ENCODE data around the gene ID2.

ID2 gene

GRCh38 chr2:8648441-8649213 lies 33.2 kb upstream of the ID2 start:
- Histone ChIP-seq H3K27ac (ENCODE audit: low read length) (no peak overlapping the region), H3K9me3 (ENCODE audit: control insufficient read depth in 2 of 2, low read length in 2 of 2) (no peaks in the 10 kb centered on the region), H3K9ac (ENCODE audit: low read length in 2 of 2) (no peak overlapping the region), H3K4me1 (ENCODE audit: control insufficient read depth, insufficient read depth, low read length) (no peaks in the 10 kb centered on the region), H3K27me3 (ENCODE audit: control insufficient read depth in 1 of 2, insufficient read depth in 2 of 2, low read length in 2 of 2) (no peaks in the 10 kb centered on the region), H3K4me3 (ENCODE audit: low read length in 2 of 2) (no peak overlapping the region), H3K36me3 (ENCODE audit: control insufficient read depth in 2 of 2, insufficient read depth in 2 of 2, low read length in 2 of 2) (no peaks in the 10 kb centered on the region)

GRCh38 chr2:8649718-8650117 lies 32.1 kb upstream of the ID2 start:
- no peaks in the 10 kb centered on the region for H3K4me1 ChIP-seq (ENCODE audit: control insufficient read depth, insufficient read depth, low read length)
- H3K27me3 ChIP-seq (ENCODE audit: control insufficient read depth in 1 of 2, insufficient read depth in 2 of 2, low read length in 2 of 2): no peaks in the 10 kb centered on the region
- no peak overlapping the region for H3K4me3 ChIP-seq (ENCODE audit: low read length in 2 of 2)
- H3K36me3 ChIP-seq (ENCODE audit: control insufficient read depth in 2 of 2, insufficient read depth in 2 of 2, low read length in 2 of 2): no peaks in the 10 kb centered on the region
- no peak overlapping the region for H3K9ac ChIP-seq (ENCODE audit: low read length in 2 of 2)
- H3K27ac ChIP-seq (ENCODE audit: low read length): no peak overlapping the region
- no peaks in the 10 kb centered on the region for H3K9me3 ChIP-seq (ENCODE audit: control insufficient read depth in 2 of 2, low read length in 2 of 2)

- Histone ChIP-seq H3K4me3 (ENCODE audit: low read length in 2 of 2) (no peak overlapping the region), H3K27ac (ENCODE audit: low read length) (no peak overlapping the region), H3K27me3 (ENCODE audit: control insufficient read depth in 1 of 2, insufficient read depth in 2 of 2, low read length in 2 of 2) (no peaks in the 10 kb centered on the region), H3K36me3 (ENCODE audit: control insufficient read depth in 2 of 2, insufficient read depth in 2 of 2, low read length in 2 of 2) (no peaks in the 10 kb centered on the region), H3K9me3 (ENCODE audit: control insufficient read depth in 2 of 2, low read length in 2 of 2) (no peaks in the 10 kb centered on the region), H3K9ac (ENCODE audit: low read length in 2 of 2) (no peak overlapping the region), H3K4me1 (ENCODE audit: control insufficient read depth, insufficient read depth, low read length) (no peaks in the 10 kb centered on the region)
Observed at GRCh38 chr2:8650256-8650655, 31.6 kb upstream of the ID2 start.

GRCh38 chr2:8652774-8653426 lies 29.0 kb upstream of the ID2 start:
- no peaks in the 10 kb centered on the region for H3K4me1 ChIP-seq (ENCODE audit: control insufficient read depth, insufficient read depth, low read length)
- no peak overlapping the region for H3K9ac ChIP-seq (ENCODE audit: low read length in 2 of 2)
- no peaks in the 10 kb centered on the region for H3K9me3 ChIP-seq (ENCODE audit: control insufficient read depth in 2 of 2, low read length in 2 of 2)
- H3K4me3 ChIP-seq (ENCODE audit: low read length in 2 of 2): no peak overlapping the region
- no peaks in the 10 kb centered on the region for H3K36me3 ChIP-seq (ENCODE audit: control insufficient read depth in 2 of 2, insufficient read depth in 2 of 2, low read length in 2 of 2)
- no peak overlapping the region for H3K27ac ChIP-seq (ENCODE audit: low read length)
- no peaks in the 10 kb centered on the region for H3K27me3 ChIP-seq (ENCODE audit: control insufficient read depth in 1 of 2, insufficient read depth in 2 of 2, low read length in 2 of 2)

- Histone ChIP-seq H3K9me3 (ENCODE audit: control insufficient read depth in 2 of 2, low read length in 2 of 2) (no peaks in the 10 kb centered on the region), H3K27me3 (ENCODE audit: control insufficient read depth in 1 of 2, insufficient read depth in 2 of 2, low read length in 2 of 2) (no peaks in the 10 kb centered on the region), H3K27ac (ENCODE audit: low read length) (no peak overlapping the region), H3K36me3 (ENCODE audit: control insufficient read depth in 2 of 2, insufficient read depth in 2 of 2, low read length in 2 of 2) (no peaks in the 10 kb centered on the region), H3K4me3 (ENCODE audit: low read length in 2 of 2) (no peak overlapping the region), H3K9ac (ENCODE audit: low read length in 2 of 2) (no peak overlapping the region), H3K4me1 (ENCODE audit: control insufficient read depth, insufficient read depth, low read length) (no peaks in the 10 kb centered on the region)
Observed at GRCh38 chr2:8653485-8653884, 28.4 kb upstream of the ID2 start.

- Histone ChIP-seq H3K9me3 (ENCODE audit: control insufficient read depth in 2 of 2, low read length in 2 of 2) (no peaks in the 10 kb centered on the region), H3K4me1 (ENCODE audit: control insufficient read depth, insufficient read depth, low read length) (no peaks in the 10 kb centered on the region), H3K4me3 (ENCODE audit: low read length in 2 of 2) (no peak overlapping the region), H3K36me3 (ENCODE audit: control insufficient read depth in 2 of 2, insufficient read depth in 2 of 2, low read length in 2 of 2) (no peaks in the 10 kb centered on the region), H3K27me3 (ENCODE audit: control insufficient read depth in 1 of 2, insufficient read depth in 2 of 2, low read length in 2 of 2) (no peaks in the 10 kb centered on the region), H3K9ac (ENCODE audit: low read length in 2 of 2) (no peak overlapping the region), H3K27ac (ENCODE audit: low read length) (no peak overlapping the region)
Observed at GRCh38 chr2:8654041-8654440, 27.8 kb upstream of the ID2 start.

GRCh38 chr2:8654483-8654882 lies 27.4 kb upstream of the ID2 start:
- H3K36me3 ChIP-seq (ENCODE audit: control insufficient read depth in 2 of 2, insufficient read depth in 2 of 2, low read length in 2 of 2): no peaks in the 10 kb centered on the region
- no peaks in the 10 kb centered on the region for H3K27me3 ChIP-seq (ENCODE audit: control insufficient read depth in 1 of 2, insufficient read depth in 2 of 2, low read length in 2 of 2)
- H3K9ac ChIP-seq (ENCODE audit: low read length in 2 of 2): no peak overlapping the region
- no peaks in the 10 kb centered on the region for H3K9me3 ChIP-seq (ENCODE audit: control insufficient read depth in 2 of 2, low read length in 2 of 2)
- no peak overlapping the region for H3K27ac ChIP-seq (ENCODE audit: low read length)
- no peak overlapping the region for H3K4me3 ChIP-seq (ENCODE audit: low read length in 2 of 2)
- no peaks in the 10 kb centered on the region for H3K4me1 ChIP-seq (ENCODE audit: control insufficient read depth, insufficient read depth, low read length)

- Histone ChIP-seq H3K9ac (ENCODE audit: low read length in 2 of 2) (no peak overlapping the region), H3K27ac (ENCODE audit: low read length) (no peak overlapping the region), H3K9me3 (ENCODE audit: control insufficient read depth in 2 of 2, low read length in 2 of 2) (no peaks in the 10 kb centered on the region), H3K36me3 (ENCODE audit: control insufficient read depth in 2 of 2, insufficient read depth in 2 of 2, low read length in 2 of 2) (no peaks in the 10 kb centered on the region), H3K4me1 (ENCODE audit: control insufficient read depth, insufficient read depth, low read length) (no peaks in the 10 kb centered on the region), H3K4me3 (ENCODE audit: low read length in 2 of 2) (no peak overlapping the region), H3K27me3 (ENCODE audit: control insufficient read depth in 1 of 2, insufficient read depth in 2 of 2, low read length in 2 of 2) (no peaks in the 10 kb centered on the region)
Observed at GRCh38 chr2:8656160-8656641, 25.7 kb upstream of the ID2 start.

- Histone ChIP-seq H3K4me1 (ENCODE audit: control insufficient read depth, insufficient read depth, low read length) (peaks cover 3% of the 10 kb centered on the region), H3K9ac (ENCODE audit: low read length in 2 of 2) (no peak overlapping the region), H3K27me3 (ENCODE audit: control insufficient read depth in 1 of 2, insufficient read depth in 2 of 2, low read length in 2 of 2) (no peaks in the 10 kb centered on the region), H3K4me3 (ENCODE audit: low read length in 2 of 2) (no peak overlapping the region), H3K9me3 (ENCODE audit: control insufficient read depth in 2 of 2, low read length in 2 of 2) (no peaks in the 10 kb centered on the region), H3K36me3 (ENCODE audit: control insufficient read depth in 2 of 2, insufficient read depth in 2 of 2, low read length in 2 of 2) (no peaks in the 10 kb centered on the region), H3K27ac (ENCODE audit: low read length) (no peak overlapping the region)
Observed at GRCh38 chr2:8656811-8657210, 25.0 kb upstream of the ID2 start.

- Histone ChIP-seq H3K9me3 (ENCODE audit: control insufficient read depth in 2 of 2, low read length in 2 of 2) (no peaks in the 10 kb centered on the region), H3K27ac (ENCODE audit: low read length) (no peak overlapping the region), H3K9ac (ENCODE audit: low read length in 2 of 2) (no peak overlapping the region), H3K36me3 (ENCODE audit: control insufficient read depth in 2 of 2, insufficient read depth in 2 of 2, low read length in 2 of 2) (no peaks in the 10 kb centered on the region), H3K4me3 (ENCODE audit: low read length in 2 of 2) (no peak overlapping the region), H3K27me3 (ENCODE audit: control insufficient read depth in 1 of 2, insufficient read depth in 2 of 2, low read length in 2 of 2) (no peaks in the 10 kb centered on the region), H3K4me1 (ENCODE audit: control insufficient read depth, insufficient read depth, low read length) (peaks cover 10% of the 10 kb centered on the region)
Observed at GRCh38 chr2:8657423-8658062, 24.3 kb upstream of the ID2 start.
